NCI-H146 (cell line): ENCODE data around the gene CFAP57.

Source experiments
- DNase-seq: peaks from one replicate; lab custom pipeline; 2025; lab: John Stamatoyannopoulos, UW

Gene CFAP57

GRCh38 chr1:43299101-43299500 is 127.0 kb downstream of the CFAP57 start:
- DNase-seq: no peak

- DNase-seq: no peak
These were observed 128.4 kb downstream of the CFAP57 start, which contains the start of gene TIE1 for GRCh38 chr1:43300378-43301094. Gene TIE1 (plus strand): TSS chr1:43300982. CDS start chr1:43301072, 90 bp downstream.

GRCh38 chr1:43302201-43302600 is 130.1 kb downstream of the CFAP57 start:
- DNase-seq: no peak

GRCh38 chr1:43302721-43303470 is 130.8 kb downstream of the CFAP57 start:
- DNase-seq: no peak

- DNase-seq: no peak
These were observed 131.6 kb downstream of the CFAP57 start for GRCh38 chr1:43303471-43304313.
